ENCODE results near the gene COL6A5. TPM values are rescaled to one million over a fixed set of nuclear protein-coding genes. Genes with fewer than 3 reads are reported as not detected.

The COL6A5 gene
- total RNA-seq, 1 experiment from 2014 or later = not detected

DNA sequence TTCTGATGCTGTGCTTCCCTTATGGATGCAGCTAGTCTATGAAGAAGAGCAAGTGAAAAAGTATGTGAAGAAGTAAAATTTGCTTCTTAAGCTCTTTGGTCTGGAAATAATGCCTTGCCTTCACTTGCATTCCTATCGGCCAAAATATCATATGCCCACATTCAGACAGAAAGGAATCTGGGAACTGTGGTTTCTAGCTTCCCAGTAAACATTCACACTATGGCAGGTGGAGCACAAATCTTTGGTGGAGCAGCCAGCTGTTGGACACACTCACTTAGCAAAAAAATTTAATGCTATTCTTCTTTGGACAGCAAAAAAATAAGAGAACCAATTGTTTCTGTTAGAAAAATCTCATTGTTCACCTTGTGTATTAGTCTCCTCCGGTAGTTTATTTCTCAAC lies 159.2 kb downstream of the COL6A5 start:
- H3K4me3 ChIP-seq (ENCODE audit: insufficient read depth, low read depth, low read length) = no peak overlapping the region
- no peaks in the 10 kb centered on the region for H3K27me3 ChIP-seq (ENCODE audit: control insufficient read depth, insufficient read depth, low read length)
- no peak for DNase-seq
- no peaks in the 10 kb centered on the region for H3K36me3 ChIP-seq (replicated peaks; ENCODE audit: control insufficient read depth, insufficient read depth, low read length)

DNA sequence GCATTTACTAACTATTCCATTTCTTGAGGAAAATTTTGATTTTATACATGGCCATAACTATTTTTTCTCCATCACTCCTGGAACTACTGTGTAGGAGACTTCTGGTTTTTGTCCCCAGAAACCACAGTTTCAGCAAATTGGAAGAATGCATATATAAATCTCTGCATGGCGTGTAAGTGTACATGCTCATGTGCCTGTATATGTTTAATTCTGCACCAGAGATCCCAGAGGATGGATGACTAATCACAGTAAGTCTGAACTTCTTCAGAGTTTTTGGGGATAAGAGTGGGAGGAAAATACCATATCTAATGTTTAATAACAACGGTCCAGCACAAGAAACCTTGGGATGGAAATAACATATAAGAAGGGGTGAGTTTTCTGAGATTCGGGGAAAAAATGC lies 160.6 kb downstream of the COL6A5 start:
- Histone ChIP-seq H3K4me3 (ENCODE audit: insufficient read depth, low read depth, low read length) (no peak overlapping the region), H3K36me3 (replicated peaks; ENCODE audit: control insufficient read depth, insufficient read depth, low read length) (no peaks in the 10 kb centered on the region), H3K27me3 (ENCODE audit: control insufficient read depth, insufficient read depth, low read length) (no peaks in the 10 kb centered on the region)
- no peak for DNase-seq

DNA sequence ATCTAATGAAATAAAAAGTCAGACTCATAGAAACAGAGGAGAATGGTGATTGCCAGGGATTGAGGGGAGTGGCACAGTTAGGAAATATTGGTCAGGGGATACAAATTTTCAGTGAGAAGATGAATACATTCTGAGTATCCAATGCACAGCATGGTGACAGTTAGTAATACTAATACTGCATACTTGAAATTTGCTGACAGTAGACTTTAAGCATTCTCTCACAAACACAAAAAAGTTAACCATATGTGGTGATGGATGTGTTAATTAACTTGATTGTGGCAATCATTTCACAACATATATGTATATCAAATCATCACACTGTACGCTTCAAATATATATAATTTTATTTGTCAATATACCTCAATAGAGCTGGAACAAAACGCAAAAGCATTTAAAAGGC lies 162.3 kb downstream of the COL6A5 start:
- Histone ChIP-seq H3K27me3 (ENCODE audit: control insufficient read depth, insufficient read depth, low read length) (no peaks in the 10 kb centered on the region), H3K36me3 (replicated peaks; ENCODE audit: control insufficient read depth, insufficient read depth, low read length) (no peaks in the 10 kb centered on the region), H3K4me3 (ENCODE audit: insufficient read depth, low read depth, low read length) (no peak overlapping the region)
- no peak for DNase-seq

DNA sequence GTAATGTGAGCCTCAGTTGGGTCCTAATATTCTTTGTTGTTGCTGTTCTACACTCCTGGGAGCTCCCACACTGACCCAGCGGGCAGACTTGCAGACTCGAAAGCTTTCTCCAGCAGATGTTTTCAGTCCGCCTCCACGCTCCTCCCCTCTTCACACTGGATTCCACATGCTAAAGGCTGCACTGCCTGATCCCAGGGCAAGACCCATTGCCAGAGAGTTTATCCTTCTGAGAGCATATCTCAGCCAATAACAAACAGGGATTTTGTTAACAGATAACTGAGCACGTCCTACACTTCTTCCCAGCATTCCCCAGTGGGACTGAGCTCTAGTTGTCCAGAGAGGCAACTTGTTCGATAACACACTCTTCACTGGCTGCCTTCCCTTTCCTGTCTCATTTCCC lies 163.5 kb downstream of the COL6A5 start:
- H3K36me3 ChIP-seq (replicated peaks; ENCODE audit: control insufficient read depth, insufficient read depth, low read length) = no peaks in the 10 kb centered on the region
- peak; percentile 11 for DNase-seq
- H3K27me3 ChIP-seq (ENCODE audit: control insufficient read depth, insufficient read depth, low read length) = no peaks in the 10 kb centered on the region
- H3K4me3 ChIP-seq (ENCODE audit: insufficient read depth, low read depth, low read length) = no peak overlapping the region

DNA sequence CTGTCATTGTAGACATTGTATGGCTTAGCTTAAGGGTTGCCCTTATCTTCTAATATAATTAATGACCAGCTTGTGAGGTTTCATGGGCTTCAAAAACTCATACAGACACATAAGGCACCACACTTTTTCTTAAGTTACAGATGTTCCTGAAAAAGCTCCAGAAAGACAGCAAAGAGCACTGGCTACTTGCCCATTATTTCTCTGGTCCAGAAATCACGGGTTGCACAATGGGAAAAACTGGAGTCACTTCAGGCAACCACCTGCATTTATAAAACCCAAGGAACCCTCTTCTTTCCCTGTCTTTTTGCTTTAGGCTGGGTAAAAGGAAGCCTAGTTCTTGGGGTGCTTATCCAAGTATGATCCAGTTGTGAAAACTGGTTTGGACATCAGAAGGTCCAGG lies 169.2 kb downstream of the COL6A5 start:
- peaks cover 29% of the 10 kb centered on the region for H3K27me3 ChIP-seq (ENCODE audit: control insufficient read depth, insufficient read depth, low read length)
- no peak overlapping the region for H3K4me3 ChIP-seq (ENCODE audit: insufficient read depth, low read depth, low read length)
- H3K36me3 ChIP-seq (replicated peaks; ENCODE audit: control insufficient read depth, insufficient read depth, low read length) = no peaks in the 10 kb centered on the region
- no peak for DNase-seq

DNA sequence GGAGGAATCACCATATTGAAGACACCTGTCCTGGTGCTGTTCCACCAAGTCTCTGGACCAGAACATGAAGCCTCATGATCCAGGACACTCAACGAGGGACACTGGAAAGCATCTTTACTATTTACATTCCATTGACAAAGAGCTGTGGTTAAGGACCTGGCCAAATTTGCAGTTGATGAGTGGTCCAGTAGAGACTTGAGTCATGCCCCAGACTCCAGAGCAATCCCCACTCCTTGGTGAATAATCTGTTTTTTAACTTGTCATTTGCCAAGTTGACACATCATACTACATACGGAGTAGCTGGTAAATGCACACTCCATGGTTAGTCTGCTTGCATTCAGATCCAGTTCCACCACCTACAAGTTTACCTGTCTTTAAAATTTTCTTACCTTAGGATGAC lies 170.3 kb downstream of the COL6A5 start:
- Histone ChIP-seq H3K27me3 (ENCODE audit: control insufficient read depth, insufficient read depth, low read length) (peaks cover 29% of the 10 kb centered on the region), H3K4me3 (ENCODE audit: insufficient read depth, low read depth, low read length) (no peak overlapping the region), H3K36me3 (replicated peaks; ENCODE audit: control insufficient read depth, insufficient read depth, low read length) (no peaks in the 10 kb centered on the region)
- no peak for DNase-seq

DNA sequence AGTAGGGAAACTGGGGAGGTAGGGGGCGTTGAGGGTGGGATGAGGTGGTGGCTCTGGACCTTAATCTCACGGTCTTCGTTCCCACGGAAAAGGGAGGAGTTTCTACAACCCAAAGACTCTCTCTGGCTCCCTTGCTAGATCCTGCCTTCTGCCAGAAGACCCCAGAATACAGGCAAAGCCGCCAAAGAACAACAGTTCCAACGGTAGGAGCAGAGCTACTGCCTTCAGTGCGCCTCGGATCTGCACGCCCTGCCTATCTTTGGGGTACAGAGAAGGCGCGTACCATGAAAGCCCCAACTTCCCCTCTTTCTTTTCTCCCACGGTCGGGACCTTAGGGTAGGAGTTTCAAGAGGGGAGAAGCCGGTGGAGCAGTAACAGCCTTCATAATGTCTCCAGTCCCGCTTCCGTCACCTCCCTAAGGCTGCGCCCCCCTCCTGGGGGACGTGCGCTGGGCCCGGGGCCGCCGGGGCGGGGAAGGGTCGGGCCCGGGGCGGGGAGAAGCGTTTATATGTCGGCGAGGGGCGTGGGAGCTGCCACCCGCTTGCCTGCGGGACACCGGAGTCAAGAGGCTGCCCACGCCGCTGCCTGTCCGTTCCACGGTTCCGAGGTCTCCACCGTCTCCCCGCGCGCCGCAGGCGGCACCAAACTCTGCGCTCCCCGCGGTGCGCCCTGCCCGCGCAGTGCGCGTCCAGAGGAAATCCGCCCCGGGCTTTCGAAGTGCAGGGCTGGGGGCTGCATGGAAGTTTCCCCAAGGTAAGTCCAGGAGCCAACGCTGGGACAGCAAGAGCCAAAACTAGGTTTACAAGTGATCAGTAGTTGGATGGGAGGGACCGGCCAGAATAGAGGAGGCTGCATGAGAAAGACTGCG lies 171.4 kb downstream of the COL6A5 start, which contains the start of gene COL6A6:
COL6A6 (plus strand) TSS at position 533 of the 868 bp plus-strand sequence. CDS start 43,188 bp downstream, outside the sequence.
- H3K36me3 ChIP-seq (replicated peaks; ENCODE audit: control insufficient read depth, insufficient read depth, low read length) = no peaks in the 10 kb centered on the region
- peak within 1 kb of the TSS; percentile 62 for H3K4me3 ChIP-seq (ENCODE audit: insufficient read depth, low read depth, low read length)
- H3K27me3 ChIP-seq (ENCODE audit: control insufficient read depth, insufficient read depth, low read length) = peaks cover 29% of the 10 kb centered on the region
- DNase-seq = peak; percentile 69

DNA sequence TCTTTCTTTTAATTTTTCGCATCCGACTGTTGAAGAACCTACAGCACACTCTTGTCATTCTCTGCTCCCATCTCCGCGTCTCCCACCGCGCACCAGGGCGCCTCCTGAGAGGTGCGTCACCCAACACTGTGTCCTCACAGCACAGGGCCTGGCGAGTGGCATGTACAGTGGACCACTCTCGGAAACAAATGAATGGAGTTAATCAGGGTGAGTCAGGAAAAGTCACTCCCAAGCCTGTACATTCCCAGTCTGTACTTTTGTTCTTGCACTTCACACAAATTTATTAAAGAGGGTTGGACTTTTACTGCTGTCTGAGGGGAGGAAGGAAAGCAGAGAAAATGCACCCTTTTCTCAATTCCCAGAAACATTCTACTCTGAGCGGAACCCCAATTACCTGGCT lies 172.1 kb downstream of the COL6A5 start:
- no peak for DNase-seq
- Histone ChIP-seq H3K36me3 (replicated peaks; ENCODE audit: control insufficient read depth, insufficient read depth, low read length) (no peaks in the 10 kb centered on the region), H3K4me3 (ENCODE audit: insufficient read depth, low read depth, low read length) (peak overlapping the region; percentile 62), H3K27me3 (ENCODE audit: control insufficient read depth, insufficient read depth, low read length) (peaks cover 29% of the 10 kb centered on the region)

DNA sequence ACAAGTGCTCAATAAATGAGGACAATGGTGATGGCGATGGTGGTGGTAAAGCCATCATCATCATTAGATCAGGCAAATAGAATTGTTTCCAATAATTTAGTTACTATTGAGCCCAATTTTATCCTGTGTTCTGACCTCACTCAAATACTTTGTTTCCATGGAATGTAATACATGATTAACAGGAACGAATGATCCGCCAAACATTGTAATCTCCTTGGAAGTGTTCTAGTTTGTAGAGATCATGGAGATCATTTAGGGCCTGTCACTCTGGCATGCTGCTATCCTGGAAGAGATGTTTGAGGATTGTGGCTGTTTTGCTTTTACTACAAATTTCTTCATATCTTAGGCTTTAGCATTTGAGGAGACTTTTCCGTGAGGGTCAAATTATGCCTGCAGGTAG lies 174.3 kb downstream of the COL6A5 start:
- Histone ChIP-seq H3K4me3 (ENCODE audit: insufficient read depth, low read depth, low read length) (no peak overlapping the region), H3K27me3 (ENCODE audit: control insufficient read depth, insufficient read depth, low read length) (peaks cover 26% of the 10 kb centered on the region), H3K36me3 (replicated peaks; ENCODE audit: control insufficient read depth, insufficient read depth, low read length) (no peaks in the 10 kb centered on the region)
- DNase-seq = no peak

DNA sequence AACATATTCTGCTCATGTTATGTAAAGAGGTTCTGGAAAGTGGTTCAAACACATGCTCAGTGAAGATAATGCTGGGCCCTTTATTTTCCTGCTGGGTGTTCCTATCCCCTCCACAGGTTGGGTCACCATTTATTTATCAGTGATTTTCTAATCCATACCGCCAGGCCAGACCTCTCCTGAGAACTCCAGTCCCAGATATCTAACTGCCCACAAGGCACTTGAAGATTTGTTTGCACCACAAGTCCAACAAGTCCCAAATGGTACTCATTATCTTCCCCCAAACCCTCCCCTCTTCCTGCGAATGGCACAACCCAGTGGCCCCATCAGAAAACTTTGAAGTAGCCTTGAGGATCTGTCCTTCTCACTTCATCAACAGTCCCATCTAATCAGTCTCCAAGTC lies 176.9 kb downstream of the COL6A5 start:
- Histone ChIP-seq H3K4me3 (ENCODE audit: insufficient read depth, low read depth, low read length) (no peak overlapping the region), H3K27me3 (ENCODE audit: control insufficient read depth, insufficient read depth, low read length) (peaks cover 6% of the 10 kb centered on the region), H3K36me3 (replicated peaks; ENCODE audit: control insufficient read depth, insufficient read depth, low read length) (no peaks in the 10 kb centered on the region)
- DNase-seq = no peak

DNA sequence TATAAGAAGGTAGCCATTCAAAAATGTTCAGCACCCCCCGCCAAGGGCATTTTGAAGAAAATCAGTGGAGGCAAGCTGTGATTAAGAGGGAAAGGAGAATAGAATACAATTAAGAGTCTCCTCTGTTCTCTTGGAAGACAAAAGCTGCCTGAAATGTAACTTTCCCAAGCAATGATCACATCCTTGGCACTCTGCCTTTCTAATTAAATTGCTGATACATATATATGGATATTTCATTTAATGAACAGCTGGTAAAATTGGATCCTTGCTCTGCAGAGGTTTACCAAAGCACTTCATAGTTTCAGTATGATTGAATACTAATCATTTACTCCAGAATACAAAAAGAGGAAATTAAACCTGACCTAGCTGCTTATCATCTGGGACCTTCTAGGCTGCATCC lies 182.0 kb downstream of the COL6A5 start:
- DNase-seq = no peak
- no peak overlapping the region for H3K4me3 ChIP-seq (ENCODE audit: insufficient read depth, low read depth, low read length)
- H3K36me3 ChIP-seq (replicated peaks; ENCODE audit: control insufficient read depth, insufficient read depth, low read length) = no peaks in the 10 kb centered on the region
- H3K27me3 ChIP-seq (ENCODE audit: control insufficient read depth, insufficient read depth, low read length) = no peaks in the 10 kb centered on the region

DNA sequence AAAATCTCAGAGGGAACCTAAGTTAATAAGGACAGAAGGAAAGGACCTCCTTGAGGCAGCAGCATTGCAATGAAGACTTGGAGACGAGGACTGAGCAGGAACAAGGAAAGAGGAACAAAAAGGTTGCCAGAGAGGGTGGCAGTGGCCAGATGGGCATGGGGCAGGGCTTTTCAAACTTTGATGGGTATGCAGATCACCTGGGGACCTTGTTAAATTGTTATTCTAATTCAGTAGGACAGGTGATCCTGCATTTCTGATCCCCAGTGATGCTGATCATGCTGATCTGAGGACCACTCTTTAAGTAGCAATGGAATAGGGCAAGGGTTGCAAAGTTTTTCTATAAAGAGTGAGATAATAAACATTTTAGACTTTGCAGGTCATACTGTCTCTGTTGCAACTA lies 182.6 kb downstream of the COL6A5 start:
- DNase-seq = no peak
- H3K36me3 ChIP-seq (replicated peaks; ENCODE audit: control insufficient read depth, insufficient read depth, low read length) = no peaks in the 10 kb centered on the region
- no peak overlapping the region for H3K4me3 ChIP-seq (ENCODE audit: insufficient read depth, low read depth, low read length)
- no peaks in the 10 kb centered on the region for H3K27me3 ChIP-seq (ENCODE audit: control insufficient read depth, insufficient read depth, low read length)

DNA sequence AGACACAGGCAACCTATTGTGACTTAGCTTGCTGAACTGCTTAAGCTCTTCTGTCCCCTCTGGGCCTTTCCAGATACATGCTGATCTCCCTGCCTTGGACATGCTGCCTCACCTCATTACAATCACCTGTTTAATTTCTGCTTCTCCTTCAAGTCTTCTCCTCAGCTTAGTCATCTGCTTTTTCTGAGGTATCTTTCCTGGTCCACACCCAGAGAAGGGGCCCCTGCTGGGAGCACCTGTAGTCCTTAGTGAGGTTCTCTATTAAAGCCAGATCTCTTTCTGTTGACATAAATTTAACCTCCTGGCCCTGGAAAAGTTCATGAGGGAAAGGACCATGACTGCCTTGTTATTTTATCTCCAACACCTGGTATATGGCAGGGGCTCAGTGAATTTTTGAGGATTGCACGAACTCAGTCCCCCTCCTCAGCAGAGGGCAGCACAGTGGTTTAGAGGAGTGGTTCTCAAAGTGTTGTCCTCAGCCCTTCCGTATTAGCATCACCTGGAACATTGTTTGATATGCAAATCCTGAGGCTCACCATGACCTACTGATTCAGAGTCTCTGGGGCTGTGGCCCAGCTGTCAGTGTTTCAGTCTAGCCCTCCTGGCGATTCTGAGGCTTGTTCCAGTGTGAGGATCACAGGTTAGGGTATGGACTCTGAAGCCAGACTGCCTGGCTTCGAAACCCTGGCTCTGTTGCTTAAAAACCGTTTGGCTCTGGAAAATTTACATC lies 184.2 kb downstream of the COL6A5 start:
- H3K4me3 ChIP-seq (ENCODE audit: insufficient read depth, low read depth, low read length) = no peak overlapping the region
- no peaks in the 10 kb centered on the region for H3K36me3 ChIP-seq (replicated peaks; ENCODE audit: control insufficient read depth, insufficient read depth, low read length)
- H3K27me3 ChIP-seq (ENCODE audit: control insufficient read depth, insufficient read depth, low read length) = no peaks in the 10 kb centered on the region
- DNase-seq = peak; percentile 36

DNA sequence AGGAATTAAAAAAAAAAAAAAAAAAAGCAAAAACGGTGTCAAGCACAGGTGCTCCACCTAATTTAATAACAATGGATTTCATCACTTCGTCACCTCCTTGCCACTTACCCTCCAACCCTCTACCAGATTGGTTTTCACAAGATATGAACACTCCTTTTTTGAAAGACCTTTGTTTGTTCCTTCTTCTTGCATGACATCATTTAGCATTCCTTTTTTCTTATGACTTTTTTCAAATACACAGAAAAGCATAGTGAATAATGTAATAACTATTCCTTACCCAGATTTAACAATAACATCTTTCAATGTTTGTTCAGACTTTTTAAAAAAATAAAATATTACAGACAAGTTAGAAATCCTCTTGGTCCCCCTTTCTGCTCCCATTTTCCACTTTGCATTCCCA lies 187.8 kb downstream of the COL6A5 start:
- no peaks in the 10 kb centered on the region for H3K27me3 ChIP-seq (ENCODE audit: control insufficient read depth, insufficient read depth, low read length)
- no peak overlapping the region for H3K4me3 ChIP-seq (ENCODE audit: insufficient read depth, low read depth, low read length)
- no peak for DNase-seq
- no peaks in the 10 kb centered on the region for H3K36me3 ChIP-seq (replicated peaks; ENCODE audit: control insufficient read depth, insufficient read depth, low read length)

All from H7 (cell line).